ENCODE data around the gene TNFRSF13B. TPM values are rescaled to one million over a fixed set of nuclear protein-coding genes. Genes with fewer than 3 reads are reported as not detected.
"Not testable (repeated sequence)": the region's sequence is repeated elsewhere in the genome, so short reads cannot be mapped to it uniquely, and the experiment has no call there.

The TNFRSF13B gene
- total RNA-seq, 1 donor from 2014 or later = not detected

DNA sequence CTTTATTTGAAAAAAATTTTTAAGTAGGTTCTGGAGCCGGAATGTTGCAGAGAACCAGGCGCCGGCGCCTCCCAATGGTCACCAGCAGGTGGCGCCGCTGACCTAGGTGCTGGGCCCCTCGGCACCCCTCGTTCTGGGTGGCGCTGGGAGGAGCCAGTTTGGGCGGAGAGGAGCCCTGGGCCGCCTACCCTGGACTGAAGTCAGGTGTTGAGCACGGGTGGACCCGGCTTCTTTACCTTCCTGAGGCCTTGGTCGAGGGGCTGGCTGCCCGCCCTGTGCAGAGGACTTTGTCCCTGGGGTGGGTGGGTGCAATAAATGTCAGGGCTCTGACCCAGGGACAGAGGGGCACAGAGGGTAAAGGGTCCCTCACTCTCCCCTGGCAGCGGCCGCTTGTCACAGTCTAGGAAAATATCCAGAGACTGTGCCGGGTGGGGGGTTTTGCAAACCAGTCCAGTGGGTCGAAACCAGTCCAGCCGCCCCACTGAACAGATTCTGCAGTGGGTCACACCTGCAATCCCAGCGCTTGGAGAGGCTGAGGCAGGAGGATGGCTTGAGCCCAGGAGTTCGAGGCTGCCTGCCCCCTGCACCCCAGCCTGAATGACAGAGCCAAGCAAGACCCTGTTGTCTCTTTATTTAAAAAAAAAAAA, 30.1 kb upstream of the TNFRSF13B start:
- Histone ChIP-seq H3K4me3 (no peak overlapping the region), H3K36me3 (no peaks in the 10 kb centered on the region), H3K4me1 (peaks cover 8% of the 10 kb centered on the region), H3K27me3 (ENCODE audit: low read depth) (no peaks in the 10 kb centered on the region), H3K27ac (replicated peaks) (no peak overlapping the region), H3K9me3 (replicated peaks) (no peaks in the 10 kb centered on the region)
- peak; percentile 79 for DNase-seq
- TF ChIP-seq, protein P1, sequence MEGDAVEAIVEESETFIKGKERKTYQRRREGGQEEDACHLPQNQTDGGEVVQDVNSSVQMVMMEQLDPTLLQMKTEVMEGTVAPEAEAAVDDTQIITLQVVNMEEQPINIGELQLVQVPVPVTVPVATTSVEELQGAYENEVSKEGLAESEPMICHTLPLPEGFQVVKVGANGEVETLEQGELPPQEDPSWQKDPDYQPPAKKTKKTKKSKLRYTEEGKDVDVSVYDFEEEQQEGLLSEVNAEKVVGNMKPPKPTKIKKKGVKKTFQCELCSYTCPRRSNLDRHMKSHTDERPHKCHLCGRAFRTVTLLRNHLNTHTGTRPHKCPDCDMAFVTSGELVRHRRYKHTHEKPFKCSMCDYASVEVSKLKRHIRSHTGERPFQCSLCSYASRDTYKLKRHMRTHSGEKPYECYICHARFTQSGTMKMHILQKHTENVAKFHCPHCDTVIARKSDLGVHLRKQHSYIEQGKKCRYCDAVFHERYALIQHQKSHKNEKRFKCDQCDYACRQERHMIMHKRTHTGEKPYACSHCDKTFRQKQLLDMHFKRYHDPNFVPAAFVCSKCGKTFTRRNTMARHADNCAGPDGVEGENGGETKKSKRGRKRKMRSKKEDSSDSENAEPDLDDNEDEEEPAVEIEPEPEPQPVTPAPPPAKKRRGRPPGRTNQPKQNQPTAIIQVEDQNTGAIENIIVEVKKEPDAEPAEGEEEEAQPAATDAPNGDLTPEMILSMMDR (IDR thresholded peaks at IDR 0.05; ENCODE audit: borderline replicate concordance) = peak; percentile 98
- intact Hi-C loops (cut with micrococcal nuclease) = no loop called here

DNA sequence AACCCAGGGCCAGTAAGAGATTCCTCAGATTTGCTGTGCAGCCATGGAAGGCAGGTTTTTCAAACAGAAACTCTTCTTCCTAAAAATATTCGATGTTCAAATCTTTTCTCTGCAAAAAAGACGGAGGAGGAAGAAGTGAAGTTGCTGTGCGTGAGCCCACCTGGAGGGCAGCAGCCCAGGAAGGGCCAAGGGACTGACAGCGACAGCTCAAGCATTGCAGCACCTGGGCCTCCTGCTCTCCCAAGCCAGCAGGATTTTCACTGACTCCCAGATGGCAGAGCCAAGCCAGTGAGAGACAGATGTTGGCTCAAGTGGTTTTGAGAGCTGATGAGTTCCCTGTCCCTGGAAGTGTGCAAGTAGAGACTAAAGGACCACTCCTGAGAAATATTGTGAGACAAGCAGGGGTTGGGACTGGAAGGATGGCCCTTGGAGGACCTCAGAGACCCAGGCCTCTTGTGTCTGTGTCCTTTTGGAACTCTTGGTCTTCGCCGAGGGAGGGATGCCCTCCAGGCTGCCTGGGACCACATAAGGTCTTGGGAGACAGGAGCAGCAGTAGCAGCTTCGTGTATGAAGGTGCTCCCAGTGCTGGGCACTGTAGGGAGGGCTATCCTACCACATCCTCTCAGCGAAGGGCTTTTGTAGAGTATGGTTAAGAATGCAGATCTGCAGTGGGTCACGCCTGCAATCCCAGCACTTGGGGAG, 29.3 kb upstream of the TNFRSF13B start:
- TF ChIP-seq, protein P1 (IDR thresholded peaks at IDR 0.05; ENCODE audit: borderline replicate concordance) = no peak
- Histone ChIP-seq H3K27ac (replicated peaks) (no peak overlapping the region), H3K4me3 (no peak overlapping the region), H3K9me3 (replicated peaks) (no peaks in the 10 kb centered on the region), H3K27me3 (ENCODE audit: low read depth) (no peaks in the 10 kb centered on the region), H3K4me1 (peaks cover 8% of the 10 kb centered on the region), H3K36me3 (no peaks in the 10 kb centered on the region)
- intact Hi-C loops (cut with micrococcal nuclease) = no loop called here
- DNase-seq = peak; percentile 2

DNA sequence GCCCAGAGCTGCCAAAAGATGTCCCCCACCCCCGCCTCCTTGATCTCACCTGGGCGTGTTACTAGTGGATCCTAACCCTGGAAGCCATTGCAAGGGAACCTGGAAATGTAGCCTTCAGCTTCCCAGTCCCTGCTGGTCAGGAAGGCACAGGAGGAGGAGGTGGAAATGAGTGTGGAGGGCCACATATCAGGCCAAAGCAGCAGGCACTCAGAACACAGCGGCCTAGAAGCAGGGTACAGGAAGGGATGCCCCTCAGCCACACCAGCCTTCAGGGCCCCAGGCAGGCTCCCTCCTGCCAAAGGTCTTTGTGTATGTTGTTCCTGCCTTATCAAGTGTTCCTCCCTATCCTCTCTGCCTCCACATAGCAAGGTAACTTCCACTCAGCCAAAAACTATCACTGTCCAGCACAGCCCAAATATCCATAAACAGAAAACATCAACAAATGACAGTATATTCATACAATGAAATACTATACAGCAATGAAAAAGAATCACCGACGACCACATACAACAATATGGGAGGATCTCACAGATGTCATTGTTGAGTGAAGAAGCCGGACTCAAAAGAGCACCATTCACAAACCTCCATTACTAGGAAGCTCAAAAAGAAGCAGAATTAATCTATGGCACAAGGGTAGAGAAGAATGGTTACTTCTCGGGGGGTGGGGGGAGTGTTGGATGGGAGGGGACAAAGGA, 28.2 kb upstream of the TNFRSF13B start:
- intact Hi-C loops (cut with micrococcal nuclease) = no loop called here
- no peak overlapping the region for H3K4me3 ChIP-seq
- H3K9me3 ChIP-seq (replicated peaks) = no peaks in the 10 kb centered on the region
- no peaks in the 10 kb centered on the region for H3K36me3 ChIP-seq
- no peaks in the 10 kb centered on the region for H3K27me3 ChIP-seq (ENCODE audit: low read depth)
- TF ChIP-seq, protein P1 (IDR thresholded peaks at IDR 0.05; ENCODE audit: borderline replicate concordance) = no peak
- peak; percentile 9 for DNase-seq
- H3K4me1 ChIP-seq = peaks cover 8% of the 10 kb centered on the region
- no peak overlapping the region for H3K27ac ChIP-seq (replicated peaks)

DNA sequence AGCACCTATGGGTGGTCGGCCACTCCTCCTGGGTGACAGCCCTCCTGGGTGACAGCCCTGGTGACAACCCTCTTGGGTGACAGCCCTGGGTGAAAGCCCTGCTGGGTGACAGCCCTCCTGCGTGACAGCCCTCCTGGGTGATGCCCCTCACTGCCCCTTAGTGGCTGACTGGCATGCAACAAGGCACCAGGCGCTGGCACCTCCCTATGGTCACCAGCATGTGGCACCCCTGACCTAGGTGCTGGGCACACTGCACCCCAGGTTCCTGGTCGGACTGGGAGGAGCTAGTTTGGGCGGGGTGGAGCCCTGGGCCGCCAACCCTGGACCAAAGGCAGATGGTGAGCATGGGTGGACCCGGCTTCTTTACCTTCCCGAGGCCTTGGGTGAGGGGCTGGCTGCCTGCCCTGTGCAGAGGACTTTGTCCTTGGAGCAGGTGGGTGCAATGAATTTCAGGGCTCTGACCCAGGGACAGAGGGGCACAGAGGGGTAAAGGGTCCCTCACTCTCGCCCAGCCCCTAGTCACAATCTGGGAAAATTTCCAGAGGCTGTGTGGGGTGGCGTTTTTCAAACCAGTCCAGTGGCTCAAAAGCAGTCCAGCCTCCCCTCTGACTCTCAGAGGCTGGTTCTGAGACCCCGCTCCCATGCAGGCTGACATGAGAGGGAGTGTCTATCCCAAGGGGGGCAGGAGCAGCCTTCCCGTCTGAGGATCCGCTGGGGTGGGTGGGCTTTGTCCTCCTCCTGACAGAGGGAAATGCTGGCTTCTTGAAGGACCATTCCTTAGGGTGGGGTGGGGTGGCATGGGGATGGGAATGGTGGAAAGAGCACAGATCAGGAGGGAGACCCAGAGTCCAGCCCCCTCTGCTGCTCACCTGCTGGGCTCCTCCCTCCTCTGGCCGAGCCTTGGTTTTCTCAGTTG, 25.9 kb upstream of the TNFRSF13B start:
- no peak for DNase-seq
- Histone ChIP-seq H3K27me3 (ENCODE audit: low read depth) (no peaks in the 10 kb centered on the region), H3K4me1 (peaks cover 8% of the 10 kb centered on the region), H3K27ac (replicated peaks) (no peak overlapping the region), H3K4me3 (no peak overlapping the region), H3K36me3 (no peaks in the 10 kb centered on the region), H3K9me3 (replicated peaks) (no peaks in the 10 kb centered on the region)
- intact Hi-C loops (cut with micrococcal nuclease) = no loop called here
- TF ChIP-seq, protein P1 (IDR thresholded peaks at IDR 0.05; ENCODE audit: borderline replicate concordance) = no peak

DNA sequence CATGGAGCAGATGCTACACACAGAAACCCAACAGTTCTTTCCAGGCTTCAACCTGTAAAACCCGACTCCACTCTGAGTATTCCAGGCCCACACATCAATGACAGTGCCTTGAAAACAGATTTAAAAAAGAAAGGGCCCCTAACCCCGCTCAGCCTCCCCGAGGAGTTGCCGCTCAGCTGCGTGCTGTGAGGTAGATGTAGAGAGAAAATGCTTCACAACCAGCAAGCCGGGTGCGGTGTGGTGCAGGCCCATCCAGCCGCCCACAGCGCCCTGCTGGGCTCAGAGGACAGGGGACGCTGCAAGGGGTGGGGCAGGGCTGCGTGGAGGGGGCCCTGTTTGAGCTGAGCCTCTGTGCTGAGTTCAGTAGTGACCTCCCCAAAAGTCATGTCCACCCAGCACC, 24.8 kb upstream of the TNFRSF13B start:
- H3K4me3 ChIP-seq; H3K27ac ChIP-seq (replicated peaks); H3K4me1 ChIP-seq; DNase-seq; intact Hi-C loops (cut with micrococcal nuclease); H3K9me3 ChIP-seq (replicated peaks); H3K36me3 ChIP-seq; H3K27me3 ChIP-seq (ENCODE audit: low read depth): not testable (repeated sequence)
